Natural killer cell treated with Interleukin-12 subunit alpha and Interleukin-12 subunit beta and Interleukin-15 and Interleukin-18, amount 100 ng/mL, for 72 hours (primary cell): ENCODE measurements around the gene HHATL. TPM values are rescaled to one million over a fixed set of nuclear protein-coding genes. Genes with fewer than 3 reads are reported as not detected.

ENCODE experiments used
- ATAC-seq, 2 donors: fragments of 150-1000 bp; cut with Tn5 transposase in 1 of 2; sonication (Bioruptor Pico), chemical (Tn5 transposase) in 1 of 2; 2 replicates each; pipeline ENCODE4 v1.10.0; 2021
- DNase-seq: peaks from one replicate; pipeline ENCODE4 v3.0.0; 2022; ENCODE audit warnings: low spot score
- H3K27ac Mint-ChIP-seq, 2 donors: 1 replicate in 1 of 2; 2 replicates in 1 of 2; pipeline ENCODE4 v1.8.0; 2022; ENCODE audit warnings: mixed read lengths in 2 of 2, mild to moderate bottlenecking in 1 of 2, moderate library complexity in 1 of 2
- H3K27me3 Mint-ChIP-seq, 2 donors: 1 replicate in 1 of 2; 2 replicates in 1 of 2; pipeline ENCODE4 v1.8.0; 2022; ENCODE audit warnings: mixed read lengths in 2 of 2
- H3K36me3 Mint-ChIP-seq: one replicate; pipeline ENCODE4 v1.8.0; 2022; ENCODE audit warnings: mixed read lengths
- H3K4me1 Mint-ChIP-seq, 2 donors: 1 replicate in 1 of 2; 2 replicates in 1 of 2; pipeline ENCODE4 v1.8.0; 2022; ENCODE audit warnings: low read depth in 2 of 2, mixed read lengths in 2 of 2, mild to moderate bottlenecking in 1 of 2
- H3K4me3 Mint-ChIP-seq: one replicate; pipeline ENCODE4 v1.8.0; 2022; ENCODE audit warnings: mixed read lengths
- H3K9me3 Mint-ChIP-seq: 2 replicates; pipeline ENCODE4 v1.8.0; 2022; ENCODE audit warnings: mixed read lengths
- total RNA-seq, 2 donors: library from RNA; stranded (reverse); gene quantifications; one replicate each; pipeline ENCODE4 v1.2.3, GENCODE V29; 2022

HHATL gene
- total RNA-seq, 2 donors from 2014 or later: not detected

DNA sequence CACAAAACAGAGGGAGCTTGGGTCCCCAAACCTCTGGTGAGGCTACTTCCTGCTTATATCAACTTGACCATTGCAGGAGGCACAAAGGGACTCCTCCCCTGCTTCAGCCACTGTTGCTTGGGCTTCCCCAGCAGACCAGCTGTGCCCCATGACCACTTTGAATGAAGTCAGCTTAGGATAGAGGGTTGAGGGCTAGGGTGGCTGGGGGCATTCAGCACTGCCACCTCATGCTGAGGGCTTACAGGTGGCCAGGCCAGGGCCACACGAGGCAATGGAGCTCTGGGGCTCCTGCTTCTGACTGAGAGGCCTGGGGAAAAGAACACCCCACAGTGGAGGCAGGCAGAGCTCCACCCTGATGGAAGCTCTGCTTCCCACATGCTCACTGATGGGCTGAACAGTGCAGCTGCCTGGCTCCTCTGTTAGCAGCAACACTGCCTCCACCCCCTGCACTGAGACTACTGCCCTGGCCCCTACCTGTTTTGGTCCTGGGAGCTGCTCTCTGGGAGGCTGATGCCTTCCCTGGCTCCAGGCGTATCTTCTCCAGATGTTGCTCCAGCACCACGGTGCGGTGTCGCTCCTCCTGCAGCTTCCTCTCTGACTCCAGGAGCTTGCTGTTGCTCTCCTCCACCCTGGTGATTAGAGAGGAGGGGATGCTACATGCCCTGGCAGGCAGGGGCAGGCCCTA lies 10.2 kb upstream of the HHATL start:
- H3K27ac Mint-ChIP-seq: no peak overlapping the region
- no peaks in the 10 kb centered on the region for H3K36me3 Mint-ChIP-seq
- H3K9me3 Mint-ChIP-seq: no peaks in the 10 kb centered on the region
- H3K27me3 Mint-ChIP-seq: peaks cover 0 to 3% of the 10 kb centered on the region in 2 donors
- H3K4me1 Mint-ChIP-seq: no peaks in the 10 kb centered on the region
- ATAC-seq (no peak), DNase-seq (peak; percentile 1)
- H3K4me3 Mint-ChIP-seq: no peak overlapping the region

DNA sequence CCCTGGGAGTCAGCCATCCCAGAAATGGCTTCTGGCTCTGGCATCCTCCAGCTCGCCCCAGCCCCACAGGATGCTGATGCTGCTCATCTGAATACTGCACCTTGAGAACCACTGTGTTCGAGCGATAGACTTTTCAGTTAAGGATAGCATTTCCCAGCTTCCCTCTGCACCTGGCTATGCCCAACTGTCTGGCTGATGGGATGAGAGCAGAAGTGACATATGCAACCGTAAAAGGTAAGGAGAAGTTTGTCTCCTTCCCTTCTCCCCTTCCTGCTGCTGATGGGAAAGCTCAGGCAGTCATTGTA lies 9.7 kb upstream of the HHATL start:
- no peak overlapping the region for H3K27ac Mint-ChIP-seq
- ATAC-seq (no peak), DNase-seq (peak; percentile 37)
- no peaks in the 10 kb centered on the region for H3K4me1 Mint-ChIP-seq
- no peak overlapping the region for H3K4me3 Mint-ChIP-seq
- no peaks in the 10 kb centered on the region for H3K9me3 Mint-ChIP-seq
- peaks cover 0 to 3% of the 10 kb centered on the region in 2 donors for H3K27me3 Mint-ChIP-seq
- no peaks in the 10 kb centered on the region for H3K36me3 Mint-ChIP-seq

DNA sequence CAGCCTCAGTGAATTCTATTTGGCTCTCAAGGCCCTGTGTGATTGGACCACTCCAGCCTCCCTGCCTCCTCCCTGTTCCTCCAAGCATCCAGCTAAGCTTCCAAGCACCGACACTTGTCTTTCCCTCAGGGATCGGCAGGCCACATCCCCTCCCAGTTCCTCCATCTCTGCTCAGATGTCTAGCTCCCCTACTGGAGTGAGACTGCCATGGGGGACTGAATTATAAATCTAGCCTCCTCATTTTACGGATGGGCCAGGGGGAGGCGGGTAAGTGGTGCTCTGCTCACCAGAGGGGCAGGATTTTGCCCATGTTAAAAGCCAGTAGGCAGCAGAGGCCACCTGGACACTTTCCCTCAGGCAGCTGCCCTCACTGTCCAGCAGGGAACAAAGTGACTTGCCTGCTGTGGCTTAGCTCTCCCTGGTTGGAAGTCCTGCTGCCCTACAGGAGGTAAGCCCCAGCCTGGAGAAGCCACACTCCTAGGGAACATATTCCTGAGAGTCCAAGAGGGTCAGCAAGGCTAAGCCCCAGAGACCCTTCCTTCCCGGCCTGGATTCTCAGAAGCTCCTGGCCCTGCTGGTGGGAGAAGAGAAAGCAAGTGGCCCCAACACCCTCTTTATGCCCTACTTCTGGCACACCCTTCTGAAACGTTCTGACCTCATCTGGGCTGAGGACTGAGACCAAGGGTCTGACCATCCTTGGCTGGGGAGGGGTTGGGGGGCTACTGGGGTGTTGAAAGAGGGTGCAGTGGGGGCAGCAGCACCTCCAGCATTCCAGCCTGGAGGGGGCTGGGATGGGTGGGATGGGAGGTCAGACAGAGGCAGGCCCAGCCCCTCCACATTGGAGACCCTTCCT lies 9.1 kb upstream of the HHATL start:
- Mint-ChIP-seq H3K27me3 (peaks cover 0 to 3% of the 10 kb centered on the region in 2 donors), H3K27ac (no peak overlapping the region), H3K4me1 (no peaks in the 10 kb centered on the region), H3K36me3 (no peaks in the 10 kb centered on the region), H3K4me3 (no peak overlapping the region), H3K9me3 (no peaks in the 10 kb centered on the region)
- ATAC-seq (no peak), DNase-seq (peak; percentile 39)

DNA sequence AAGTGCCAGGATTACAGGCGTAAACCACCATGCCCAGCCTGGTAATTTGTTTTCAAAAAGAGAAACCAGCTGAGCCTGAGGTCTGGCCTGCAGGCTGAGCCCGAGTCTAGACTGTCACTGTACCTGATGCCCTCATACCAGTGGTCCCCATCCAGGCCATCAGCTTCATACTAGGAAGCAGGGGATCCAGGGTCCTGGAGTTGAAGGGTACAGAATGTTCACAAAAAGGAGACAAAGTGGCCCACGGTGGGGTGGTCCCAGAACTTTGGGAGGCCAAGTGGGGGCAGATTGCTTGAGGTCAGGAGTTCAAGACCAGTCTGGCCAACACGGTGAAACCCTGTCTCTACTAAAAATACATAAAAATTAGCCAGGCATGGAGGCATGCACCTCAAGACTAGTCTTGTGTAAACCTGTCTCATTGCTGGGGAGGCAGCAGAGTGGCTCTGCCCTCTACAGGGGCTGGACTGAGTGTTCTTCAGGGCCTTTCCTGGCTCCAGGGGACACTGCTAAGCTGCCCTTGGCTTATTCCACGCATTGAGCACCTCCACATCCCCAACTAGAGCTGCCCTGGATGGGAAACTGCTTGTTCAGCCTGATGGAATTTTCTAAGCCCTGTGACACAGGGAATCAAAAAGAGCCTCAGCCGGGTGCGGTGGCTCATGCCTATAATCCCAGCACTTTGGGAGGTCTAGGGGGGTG lies 7.9 kb upstream of the HHATL start:
- DNase-seq: peak; percentile 25
- Mint-ChIP-seq H3K36me3 (no peaks in the 10 kb centered on the region), H3K27me3 (peaks cover 0 to 3% of the 10 kb centered on the region in 2 donors), H3K4me3 (no peak overlapping the region), H3K4me1 (no peaks in the 10 kb centered on the region), H3K27ac (no peak overlapping the region), H3K9me3 (no peaks in the 10 kb centered on the region)
- no peak for ATAC-seq

DNA sequence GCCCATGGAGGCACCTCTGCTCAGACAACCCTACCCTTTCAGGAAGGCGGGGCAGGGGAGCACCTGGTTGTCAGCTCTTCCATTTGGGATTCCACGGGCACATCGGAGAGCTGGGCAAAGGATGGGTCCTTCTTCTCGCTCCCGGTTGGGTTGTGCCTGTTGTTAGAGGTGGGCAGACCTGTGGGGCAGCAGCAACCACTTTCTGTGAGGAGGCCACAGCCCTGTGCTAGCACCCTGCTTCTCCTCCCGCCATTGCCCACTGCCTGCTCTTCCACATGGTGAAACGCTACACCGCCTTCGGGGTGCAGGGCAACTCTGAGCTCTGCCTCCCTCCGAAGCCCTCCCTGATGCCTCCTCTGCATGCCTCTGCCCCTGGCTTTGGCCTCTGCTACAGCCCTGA lies 7.0 kb upstream of the HHATL start:
- Mint-ChIP-seq H3K4me1 (no peaks in the 10 kb centered on the region), H3K36me3 (no peaks in the 10 kb centered on the region), H3K4me3 (no peak overlapping the region), H3K27ac (no peak overlapping the region), H3K27me3 (peaks cover 0 to 3% of the 10 kb centered on the region in 2 donors), H3K9me3 (no peaks in the 10 kb centered on the region)
- ATAC-seq: no peak
- peak; percentile 56 for DNase-seq

DNA sequence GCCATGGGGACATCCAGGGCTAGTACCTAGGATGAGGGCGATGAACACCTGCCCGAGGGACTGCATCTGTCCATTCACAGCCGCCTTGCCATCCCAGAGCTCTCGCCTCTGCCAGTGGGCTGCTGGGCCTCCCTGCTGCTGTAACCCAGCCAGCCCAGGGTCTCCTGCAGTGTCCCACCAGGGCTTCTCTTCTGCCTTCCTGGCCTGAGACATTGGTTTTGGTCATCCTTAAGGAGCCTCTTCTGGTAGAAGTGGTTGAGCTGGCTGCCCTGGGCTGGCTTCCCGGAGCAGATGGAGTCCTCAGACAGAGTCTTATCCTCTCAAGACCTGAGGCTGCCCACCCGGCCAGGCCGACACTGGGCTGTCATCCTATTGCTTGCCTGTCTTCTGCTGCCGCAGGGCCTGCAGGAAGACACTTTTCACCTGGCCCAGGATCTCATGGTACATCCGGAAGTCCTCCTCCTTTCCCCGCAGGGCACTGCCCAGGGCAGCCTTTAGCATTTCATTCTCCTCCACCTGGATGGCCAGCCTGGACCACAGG lies 6.1 kb upstream of the HHATL start:
- no peak for DNase-seq
- H3K4me1 Mint-ChIP-seq: no peaks in the 10 kb centered on the region
- peaks cover 0 to 3% of the 10 kb centered on the region in 2 donors for H3K27me3 Mint-ChIP-seq
- no peak overlapping the region for H3K4me3 Mint-ChIP-seq
- H3K9me3 Mint-ChIP-seq: no peaks in the 10 kb centered on the region
- no peak overlapping the region for H3K27ac Mint-ChIP-seq
- H3K36me3 Mint-ChIP-seq: no peaks in the 10 kb centered on the region
- ATAC-seq: no peak

DNA sequence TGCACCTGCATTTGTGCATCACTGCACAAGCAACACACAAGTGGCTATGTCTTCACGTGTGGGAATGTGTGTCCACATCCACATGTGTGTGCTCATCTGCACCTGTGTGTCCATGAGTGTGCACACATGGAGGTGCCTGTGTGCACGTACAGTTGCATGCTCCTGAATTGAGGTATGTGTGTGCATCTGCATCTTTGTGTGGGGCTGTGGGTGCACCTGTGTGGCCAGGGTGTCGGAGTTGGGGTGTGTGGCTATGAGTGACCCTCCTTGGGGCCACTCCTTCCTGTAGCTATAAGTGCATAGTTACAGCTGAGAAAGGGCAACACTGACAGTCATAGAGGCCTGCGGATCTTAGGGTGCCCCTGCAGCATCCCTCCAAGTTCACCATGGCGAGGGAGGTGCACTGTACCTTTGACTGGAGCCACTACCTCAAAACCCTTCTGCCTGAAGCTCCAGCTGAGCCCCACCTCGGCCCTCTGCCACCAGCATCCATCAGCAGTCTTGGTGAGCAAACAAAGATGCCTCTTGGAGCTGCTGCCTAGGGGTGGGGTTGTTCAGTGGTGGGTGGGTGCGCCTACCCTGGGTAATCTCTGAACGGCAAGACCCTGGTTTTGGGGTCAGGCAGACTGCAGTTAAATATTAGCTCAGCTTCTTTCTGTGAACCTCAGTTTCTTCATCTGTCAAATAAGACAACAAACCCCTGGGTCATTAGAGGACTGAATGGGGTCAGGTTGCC lies 5.2 kb upstream of the HHATL start:
- no peak for DNase-seq
- H3K27ac Mint-ChIP-seq: no peak overlapping the region
- no peaks in the 10 kb centered on the region for H3K9me3 Mint-ChIP-seq

DNA sequence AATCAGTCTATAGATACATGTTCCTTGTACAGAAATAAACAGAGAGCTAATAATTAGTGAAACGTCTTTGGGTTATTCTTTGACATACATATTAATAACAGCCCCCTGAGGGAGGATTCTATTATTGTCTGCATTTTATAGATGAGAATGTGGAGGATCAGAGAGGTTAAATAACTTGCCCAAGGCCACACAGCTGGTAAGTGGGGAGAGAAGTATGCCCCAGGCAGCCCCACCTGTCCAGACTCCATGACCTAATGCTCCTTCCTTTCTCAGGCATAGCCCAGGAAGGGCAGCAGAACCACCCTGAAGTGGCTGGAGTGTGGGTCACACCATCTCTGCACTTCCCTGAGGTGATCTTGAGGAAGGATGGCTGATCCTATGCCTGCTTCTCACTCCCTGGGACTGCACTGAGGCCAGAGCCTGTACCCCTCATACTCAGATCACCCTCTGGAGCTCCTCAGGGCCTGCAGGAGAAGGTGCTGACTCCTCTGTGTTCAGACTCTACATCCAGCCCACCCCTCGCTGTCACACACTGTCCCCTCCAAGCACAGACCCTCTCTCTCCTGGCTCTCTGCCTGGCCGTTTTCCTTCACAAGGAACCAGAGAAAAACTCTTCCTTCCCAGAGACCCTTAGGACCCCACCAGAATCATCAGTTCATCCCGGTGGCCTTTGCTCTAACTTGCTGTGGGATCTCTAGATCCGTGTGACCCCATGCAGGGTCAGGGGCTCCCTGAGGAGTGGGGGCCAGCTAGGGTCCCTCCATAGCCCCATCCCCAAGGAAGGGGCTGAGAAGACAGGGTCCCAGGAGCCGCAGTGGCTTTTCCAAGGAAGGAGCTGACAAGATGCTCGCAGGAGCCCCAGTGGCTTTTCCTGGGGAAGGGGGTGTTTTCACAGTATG lies 4.4 kb upstream of the HHATL start:
- Mint-ChIP-seq H3K4me1 (no peaks in the 10 kb centered on the region), H3K9me3 (no peaks in the 10 kb centered on the region), H3K27ac (no peak overlapping the region), H3K4me3 (no peak overlapping the region), H3K36me3 (no peaks in the 10 kb centered on the region), H3K27me3 (no peaks in the 10 kb centered on the region)
- DNase-seq: peak; percentile 37
- no peak for ATAC-seq

More for the DNA sequence above, 5.2 kb upstream of the HHATL start:
- Mint-ChIP-seq H3K4me3 (no peak overlapping the region), H3K36me3 (no peaks in the 10 kb centered on the region), H3K27me3 (no peaks in the 10 kb centered on the region), H3K4me1 (no peaks in the 10 kb centered on the region)
- ATAC-seq: no peak

DNA sequence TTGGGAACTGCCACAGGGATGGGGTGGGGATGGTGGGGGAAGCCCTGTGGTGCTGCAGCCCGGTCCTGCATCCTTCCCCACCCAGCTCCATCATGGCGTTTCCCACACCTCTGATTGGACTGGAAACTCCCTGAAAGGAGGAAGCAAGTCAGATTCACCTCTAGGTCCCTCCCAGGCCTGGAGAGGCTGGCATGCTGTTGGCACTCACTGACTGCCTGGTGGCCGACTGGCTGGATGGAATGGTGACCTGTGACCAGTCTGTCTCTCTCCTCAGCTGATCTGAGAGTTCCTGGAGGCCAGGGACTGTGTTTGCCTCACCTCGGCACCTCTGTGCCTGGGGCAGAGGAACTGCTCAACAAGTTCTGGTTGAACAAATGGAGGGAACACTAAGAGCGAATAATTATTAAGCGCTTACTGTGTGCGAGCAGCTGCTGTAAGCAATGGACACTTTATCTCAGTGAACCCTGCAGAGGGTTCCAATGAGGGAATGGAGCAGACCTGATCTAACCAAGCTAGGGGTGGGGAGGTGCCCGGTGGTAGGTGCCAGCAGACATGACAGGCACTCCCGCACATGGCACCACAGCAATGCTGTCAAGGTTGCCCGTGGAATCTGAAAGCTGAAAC lies 3.5 kb upstream of the HHATL start:
- Mint-ChIP-seq H3K4me1 (peaks cover 3% of the 10 kb centered on the region in 2 donors), H3K4me3 (no peak overlapping the region), H3K27ac (no peak overlapping the region), H3K36me3 (no peaks in the 10 kb centered on the region), H3K27me3 (no peaks in the 10 kb centered on the region), H3K9me3 (no peaks in the 10 kb centered on the region)
- ATAC-seq: no peak
- DNase-seq: no peak

DNA sequence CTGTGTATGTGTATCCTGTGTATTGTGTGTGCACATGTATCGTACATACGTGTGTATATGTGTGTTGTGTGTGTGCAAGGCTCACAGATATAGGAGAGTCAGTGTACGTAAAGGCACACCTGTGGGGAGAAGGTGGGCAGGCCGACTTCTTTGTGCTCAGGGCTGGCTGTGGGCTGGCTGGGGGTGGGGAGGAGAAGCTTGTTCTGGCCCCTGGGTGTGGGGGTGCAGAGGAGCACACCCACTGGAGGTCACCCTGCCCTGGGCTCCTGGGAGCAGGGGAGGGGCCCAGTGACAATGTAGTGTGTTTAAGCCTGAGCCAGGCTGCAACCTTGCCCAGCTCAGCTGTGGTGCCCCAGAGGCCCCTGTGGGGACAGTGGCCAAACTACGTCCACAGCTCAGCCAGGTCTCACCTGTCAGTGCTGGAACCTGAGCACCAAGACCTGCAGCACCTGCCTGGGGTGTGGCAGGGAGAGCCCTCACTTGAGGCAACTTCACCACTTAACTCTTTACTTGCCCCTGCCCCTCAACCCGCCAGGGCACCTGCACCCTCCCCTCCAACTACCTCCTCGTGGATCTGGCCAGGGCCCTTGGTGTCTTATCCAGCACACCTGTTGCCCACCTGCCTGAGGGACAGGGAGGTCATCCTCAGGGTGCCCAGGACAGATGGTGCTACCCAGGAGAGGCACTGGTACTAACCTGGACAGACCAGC lies 2.6 kb upstream of the HHATL start:
- H3K4me3 Mint-ChIP-seq: no peak overlapping the region
- ATAC-seq: no peak
- H3K27me3 Mint-ChIP-seq: peaks cover under 1 to 2% of the 10 kb centered on the region in 2 donors
- no peak for DNase-seq
- no peaks in the 10 kb centered on the region for H3K9me3 Mint-ChIP-seq
- peaks cover 4% of the 10 kb centered on the region in 2 donors for H3K4me1 Mint-ChIP-seq
- no peak overlapping the region for H3K27ac Mint-ChIP-seq
- no peaks in the 10 kb centered on the region for H3K36me3 Mint-ChIP-seq

DNA sequence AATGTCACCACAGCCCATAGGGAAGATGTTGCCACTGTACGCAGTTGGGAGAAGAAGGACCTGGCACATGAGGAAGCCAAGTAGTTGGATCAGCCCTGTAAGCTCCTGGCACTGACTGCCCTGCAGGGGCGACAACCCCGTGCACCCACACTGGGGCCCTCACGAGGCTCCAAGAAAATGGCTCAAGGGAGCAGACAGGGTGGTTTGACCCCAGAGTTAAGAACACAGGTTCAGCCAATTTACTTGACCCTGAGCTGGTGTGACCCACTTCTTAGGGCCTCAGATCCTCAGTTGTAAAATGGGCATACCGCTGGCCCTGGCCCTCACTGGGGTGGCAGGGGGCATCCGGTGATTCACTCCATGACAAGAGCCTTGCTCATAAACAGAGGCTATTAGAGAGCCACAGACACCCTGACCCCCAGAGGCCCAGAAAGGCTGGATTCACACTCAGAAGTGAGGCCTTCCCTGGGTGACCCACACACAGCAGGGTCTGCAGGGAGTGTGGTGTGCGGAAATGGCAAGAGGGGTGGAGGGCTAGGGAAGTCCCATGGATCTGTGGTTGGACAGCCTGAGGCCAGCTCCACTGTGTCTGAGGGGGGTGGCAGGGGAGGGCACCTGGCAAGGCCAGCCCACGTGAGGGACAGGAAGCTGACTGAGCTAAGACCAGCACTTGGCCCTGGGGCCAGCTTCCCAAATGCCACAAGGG lies 1.7 kb upstream of the HHATL start:
- H3K27ac Mint-ChIP-seq: no peak overlapping the region

More for the DNA sequence above, 1.7 kb upstream of the HHATL start:
- H3K27me3 Mint-ChIP-seq: peaks cover 5 to 10% of the 10 kb centered on the region in 2 donors
- H3K36me3 Mint-ChIP-seq: no peaks in the 10 kb centered on the region
- no peak for DNase-seq
- peaks cover 4 to 10% of the 10 kb centered on the region in 2 donors for H3K4me1 Mint-ChIP-seq
- H3K9me3 Mint-ChIP-seq: no peaks in the 10 kb centered on the region
- no peak overlapping the region for H3K4me3 Mint-ChIP-seq
- ATAC-seq: no peak
